HL-60/S4 treated with phorbol 12-myristate 13-acetate at 8.2 ng/mL for 4 days and 3 days (cell line): ENCODE results near the gene PTPRF.
"Not testable (repeated sequence)": the region's sequence is repeated elsewhere in the genome, so short reads cannot be mapped to it uniquely, and the experiment has no call there.

Experiments used
- in situ Hi-C: fragments of 300-500 bp; cut with MboI; formaldehyde crosslinking; loops from 2 replicates; pipeline ENCODE4 v1.15.0; 2022; ENCODE audit warnings: low sequenced_read_pairs

Gene PTPRF

DNA sequence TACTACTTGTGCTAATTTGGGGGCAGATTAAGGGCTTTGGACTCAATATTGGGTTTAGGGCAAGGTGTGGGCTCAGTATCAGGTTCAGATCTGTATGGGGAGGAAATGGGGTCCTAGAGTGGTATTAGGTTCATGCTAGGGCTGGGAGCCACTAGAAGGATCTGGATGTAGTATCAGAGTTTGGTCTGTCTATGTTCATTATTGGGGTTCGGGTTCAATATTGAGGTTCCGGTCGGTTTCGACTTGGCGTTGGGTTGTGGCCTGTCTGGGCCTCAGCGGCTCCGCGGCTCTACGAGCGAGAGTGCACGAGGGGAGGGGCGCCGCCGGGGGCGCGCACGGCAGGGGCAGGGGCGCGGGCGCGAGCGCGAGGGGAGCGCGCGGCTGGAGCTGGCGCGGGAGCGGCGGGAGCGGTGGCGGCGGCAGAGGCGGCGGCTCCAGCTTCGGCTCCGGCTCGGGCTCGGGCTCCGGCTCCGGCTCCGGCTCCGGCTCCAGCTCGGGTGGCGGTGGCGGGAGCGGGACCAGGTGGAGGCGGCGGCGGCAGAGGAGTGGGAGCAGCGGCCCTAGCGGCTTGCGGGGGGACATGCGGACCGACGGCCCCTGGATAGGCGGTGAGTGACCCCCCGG is at the start of gene PTPRF:
PTPRF (plus strand) TSS at position 401 of the 624 bp plus-strand sequence. CDS start 14,193 bp downstream, outside the sequence.
- in situ Hi-C loops: loop anchor here (25.0 kb wide), 1 partner anchor 507 kb away; the partner anchor contains the start of gene SLC6A9

DNA sequence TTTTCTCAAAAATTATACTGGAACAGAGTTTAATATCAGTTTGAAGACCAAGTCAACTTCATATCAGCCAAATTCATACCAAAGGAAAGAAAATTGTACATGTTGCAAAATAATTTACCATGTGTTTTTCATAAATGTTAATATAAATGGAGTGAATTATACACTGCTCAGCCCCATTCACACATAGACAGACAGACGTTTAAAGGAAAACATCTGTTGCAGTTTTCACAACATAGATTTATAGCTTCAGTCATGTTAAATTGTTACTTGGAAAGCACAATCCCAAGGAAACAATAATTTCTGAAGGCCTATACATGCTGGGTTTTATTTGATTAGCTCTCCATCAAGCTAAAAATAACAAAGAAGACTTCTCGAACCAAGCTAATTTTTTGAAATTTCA is 49.2 kb upstream of the PTPRF start:
- in situ Hi-C loops: no loop called here

DNA sequence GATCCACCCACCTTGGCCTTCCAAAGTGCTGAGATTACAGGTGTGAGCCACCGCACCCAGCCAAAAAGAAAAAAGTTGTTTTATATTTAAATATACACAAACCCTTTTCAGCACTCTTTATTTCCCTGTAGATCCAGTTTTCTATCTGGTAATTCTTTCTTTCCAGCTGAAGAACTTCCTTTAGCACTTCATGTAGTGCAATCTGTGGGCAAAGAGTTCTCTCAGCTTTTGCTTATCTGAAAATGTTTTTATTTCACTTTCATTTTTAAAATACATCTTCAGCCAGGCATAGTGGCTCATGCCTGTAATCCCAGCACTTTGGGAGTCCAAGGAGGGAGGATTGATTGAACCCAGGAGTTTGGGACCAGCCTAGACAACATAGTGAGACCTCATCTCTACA is 48.5 kb upstream of the PTPRF start:
- in situ Hi-C loops: no loop called here

DNA sequence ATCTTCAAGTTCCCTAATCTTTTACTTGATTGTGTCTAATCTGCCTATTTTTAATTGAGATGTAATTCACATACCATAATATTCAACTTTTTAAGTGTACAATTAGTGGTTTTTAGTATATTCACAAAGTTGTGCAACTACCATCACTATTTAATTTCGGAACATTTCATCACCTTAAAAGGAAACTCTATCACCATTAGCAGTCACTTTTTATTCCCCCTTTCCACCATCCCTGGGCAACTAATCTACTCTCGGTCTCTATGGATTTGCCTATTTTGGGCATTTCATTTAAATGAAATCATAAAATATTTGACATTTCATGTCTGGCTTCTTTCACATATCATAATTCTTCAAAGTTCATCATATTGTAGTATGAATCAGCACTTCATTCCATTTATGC is 46.3 kb upstream of the PTPRF start:
- in situ Hi-C loops: no loop called here

DNA sequence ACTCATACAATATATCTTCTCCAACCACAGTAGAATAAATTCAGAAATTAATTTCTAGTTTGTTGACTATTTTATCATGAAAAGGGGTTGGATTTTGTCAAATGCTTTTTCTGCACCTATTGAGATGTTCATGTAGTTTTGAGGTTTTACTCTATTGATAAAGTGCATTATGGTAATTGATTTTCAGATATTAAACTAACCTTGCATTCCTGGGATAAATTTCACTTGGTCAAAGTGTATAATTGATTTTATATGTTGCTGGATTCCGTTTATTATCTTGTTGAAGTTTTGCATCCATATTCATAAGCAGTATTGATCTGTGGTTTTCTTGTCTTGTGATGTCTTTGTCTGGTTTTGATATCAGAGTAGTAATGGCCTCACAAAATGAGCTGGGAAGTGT is 42.5 kb upstream of the PTPRF start:
- in situ Hi-C loops: no loop called here

DNA sequence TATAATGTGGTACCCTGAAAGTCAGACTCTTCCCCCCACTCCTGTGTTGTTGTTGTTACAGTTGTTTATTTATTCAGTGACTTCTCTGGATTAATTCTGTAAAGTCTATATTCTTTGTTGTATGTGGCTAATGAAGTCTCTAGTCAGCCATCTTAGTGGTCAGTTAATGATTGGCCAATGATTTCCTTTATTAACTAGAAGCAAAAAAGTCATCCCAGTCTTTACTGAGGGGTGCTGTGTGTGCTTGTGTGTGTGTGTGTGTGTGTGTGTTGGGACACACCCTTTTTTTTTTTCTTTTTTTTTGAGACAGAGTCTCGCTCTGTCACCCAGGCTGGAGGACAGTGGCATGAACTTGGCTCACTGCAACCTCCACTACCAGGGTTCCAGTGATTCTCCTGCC is 39.6 kb upstream of the PTPRF start:
- in situ Hi-C loops: no loop called here

DNA sequence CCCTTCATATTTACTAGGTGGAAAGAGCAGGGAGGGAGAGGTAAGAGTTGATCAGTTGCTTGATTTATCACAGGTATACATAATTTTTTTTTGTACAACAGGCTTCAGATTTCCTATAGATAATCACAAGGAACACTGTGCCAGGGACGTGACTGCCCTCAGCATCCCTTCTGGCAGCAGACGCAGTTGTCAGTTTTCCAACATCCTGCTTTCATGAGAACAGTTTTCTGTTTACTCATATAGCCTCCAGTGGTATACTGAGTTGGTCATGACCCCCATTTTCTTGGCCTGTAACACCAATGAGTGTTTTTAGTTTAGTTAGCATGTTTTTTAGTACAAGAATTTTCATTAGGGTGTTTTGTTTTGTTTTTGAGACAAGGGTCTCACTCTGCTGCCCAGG is 37.9 kb upstream of the PTPRF start:
- in situ Hi-C loops: no loop called here

DNA sequence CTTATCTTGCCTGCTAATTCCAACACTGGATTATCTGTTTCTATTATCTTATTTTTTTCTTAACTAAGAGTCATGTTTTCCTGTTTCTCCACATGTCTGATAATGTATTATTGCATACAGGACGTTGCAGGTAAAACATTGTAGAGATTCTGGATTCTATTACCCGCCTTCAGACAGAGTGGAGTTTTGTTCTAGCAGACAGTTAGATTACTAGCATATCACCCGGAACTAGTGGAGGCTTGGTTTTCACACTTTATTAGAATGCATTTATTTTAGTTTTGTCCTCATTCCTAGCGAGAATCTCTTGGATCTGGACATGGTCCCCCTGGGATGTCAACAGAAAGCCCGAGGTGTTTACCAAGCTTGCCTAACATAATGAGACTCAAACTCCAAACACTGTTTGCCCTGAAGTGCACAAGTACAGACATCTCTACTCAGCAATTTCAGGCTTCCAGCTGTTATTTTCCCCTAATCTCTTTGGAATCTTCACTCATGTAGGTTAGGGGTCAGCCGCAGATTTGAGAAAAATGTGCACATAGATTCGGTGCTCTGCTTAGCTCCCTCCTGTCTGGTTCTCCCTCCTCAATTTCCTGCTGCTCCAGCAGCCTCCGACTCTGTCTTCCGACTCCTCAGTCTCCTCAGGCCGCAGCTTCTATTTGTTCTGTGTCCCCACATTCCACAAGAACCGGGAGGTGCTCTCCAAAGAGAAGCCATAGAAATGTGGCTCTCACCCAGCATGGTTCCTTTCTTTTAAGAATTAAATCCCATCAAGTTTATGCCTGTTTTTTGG is 36.8 kb upstream of the PTPRF start:
- in situ Hi-C loops: no loop called here

DNA sequence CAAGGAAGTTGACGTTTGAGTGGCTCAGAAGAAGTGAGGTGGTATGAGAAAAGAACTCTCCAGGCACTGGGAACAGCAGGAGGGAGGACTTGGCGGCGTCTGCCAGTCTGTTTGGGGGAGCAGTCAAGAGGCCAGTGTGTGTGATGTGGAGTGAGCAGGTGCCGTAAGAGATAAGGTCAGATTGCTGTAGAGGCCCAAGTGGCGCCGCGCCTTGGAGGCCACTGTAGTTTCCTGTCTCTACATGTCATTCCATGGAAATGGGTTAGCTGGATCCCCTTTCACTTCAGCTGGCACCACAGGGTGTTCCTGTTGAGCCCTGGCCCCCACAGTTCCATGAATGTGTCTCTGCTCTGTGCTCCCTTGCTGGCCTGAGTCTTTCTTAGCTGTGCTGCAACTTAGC is 35.5 kb upstream of the PTPRF start:
- in situ Hi-C loops: no loop called here

DNA sequence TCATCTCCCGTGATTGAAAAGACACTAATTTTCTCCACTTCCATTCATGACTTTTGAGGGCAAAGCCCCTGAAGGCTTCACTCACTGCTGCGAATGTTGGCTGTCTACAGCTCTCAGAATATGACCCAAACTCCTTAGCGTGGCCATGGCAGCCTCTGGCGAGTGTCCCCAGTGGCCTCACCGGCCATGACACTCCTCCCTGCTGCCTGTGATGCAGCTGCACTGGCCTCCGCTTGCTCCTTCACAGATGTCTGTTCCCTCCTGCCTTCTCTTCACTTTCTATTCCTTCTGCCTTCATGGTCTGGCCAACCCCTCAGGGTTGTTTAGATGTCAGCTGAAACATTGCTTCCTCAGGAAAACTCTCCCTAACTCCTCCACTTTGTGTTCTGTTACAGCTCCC is 30.8 kb upstream of the PTPRF start:
- in situ Hi-C loops: no loop called here

DNA sequence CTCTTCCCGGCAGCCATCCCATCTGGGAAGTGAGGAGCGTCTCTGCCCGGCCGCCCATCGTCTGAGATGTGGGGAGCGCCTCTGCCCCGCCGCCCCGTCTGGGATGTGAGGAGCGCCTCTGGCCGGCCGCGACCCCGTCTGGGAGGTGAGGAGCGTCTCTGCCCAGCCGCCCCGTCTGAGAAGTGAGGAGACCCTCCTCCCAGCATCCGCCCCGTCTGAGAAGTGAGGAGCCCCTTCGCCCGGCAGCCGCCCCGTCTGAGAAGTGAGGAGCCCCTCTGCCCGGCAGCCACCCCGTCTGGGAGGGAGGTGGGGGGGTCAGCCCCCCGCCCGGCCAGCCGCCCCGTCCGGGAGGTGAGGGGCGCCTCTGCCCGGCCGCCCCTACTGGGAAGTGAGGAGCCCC is 28.9 kb upstream of the PTPRF start:
- in situ Hi-C loops: not testable (repeated sequence)

DNA sequence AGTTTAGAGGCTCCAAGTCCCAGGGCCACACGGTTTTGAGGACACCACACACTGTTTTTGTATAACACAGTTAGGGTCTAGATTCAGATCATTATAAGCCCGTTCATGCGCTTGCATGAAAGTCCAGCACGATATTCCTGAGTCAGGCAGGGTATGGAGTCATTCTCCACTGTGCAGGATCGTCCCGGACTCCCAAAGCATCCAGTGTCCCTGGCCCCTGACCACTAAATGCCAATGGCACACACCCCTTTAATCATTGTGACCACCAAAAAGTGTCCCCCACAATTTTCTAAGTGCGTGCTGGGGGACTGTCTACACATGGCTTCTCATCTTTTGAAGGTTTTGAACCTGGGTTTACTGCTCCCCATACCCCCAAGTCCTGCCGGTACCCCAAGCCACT is 27.1 kb upstream of the PTPRF start:
- in situ Hi-C loops: no loop called here

DNA sequence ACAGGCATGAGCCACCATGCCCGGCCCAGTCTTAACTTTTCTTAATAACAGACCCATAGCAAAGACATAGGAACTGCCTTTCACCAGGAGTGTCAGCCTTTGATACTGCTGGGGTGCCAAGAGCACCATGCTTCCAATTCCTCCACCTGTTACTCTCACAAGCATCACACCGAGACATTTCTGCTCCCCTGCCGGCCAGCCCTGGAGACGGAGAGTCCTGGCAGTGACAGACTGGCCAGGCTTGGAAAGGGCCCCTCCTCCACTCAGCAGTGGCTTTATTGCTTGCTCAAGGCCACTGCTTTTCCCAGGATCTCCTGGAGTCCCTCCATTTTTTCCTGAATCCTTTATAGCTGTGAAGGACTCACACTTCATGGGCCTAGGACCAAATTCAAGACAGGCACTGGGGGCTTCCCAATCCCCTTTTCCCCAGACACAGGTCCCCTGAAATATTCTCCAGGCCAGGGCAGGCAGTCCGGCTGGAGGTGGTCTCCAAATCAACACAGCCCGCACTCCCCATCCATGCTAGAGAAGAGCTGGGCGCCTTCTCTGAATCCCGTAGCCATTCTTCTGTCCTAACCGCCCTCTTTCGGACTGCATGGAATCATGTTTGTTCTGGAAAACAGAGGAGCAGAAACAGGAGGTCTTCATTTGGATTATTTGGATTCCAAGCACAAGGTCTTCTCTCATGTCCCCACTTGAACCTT is 25.5 kb upstream of the PTPRF start:
- in situ Hi-C loops: no loop called here

DNA sequence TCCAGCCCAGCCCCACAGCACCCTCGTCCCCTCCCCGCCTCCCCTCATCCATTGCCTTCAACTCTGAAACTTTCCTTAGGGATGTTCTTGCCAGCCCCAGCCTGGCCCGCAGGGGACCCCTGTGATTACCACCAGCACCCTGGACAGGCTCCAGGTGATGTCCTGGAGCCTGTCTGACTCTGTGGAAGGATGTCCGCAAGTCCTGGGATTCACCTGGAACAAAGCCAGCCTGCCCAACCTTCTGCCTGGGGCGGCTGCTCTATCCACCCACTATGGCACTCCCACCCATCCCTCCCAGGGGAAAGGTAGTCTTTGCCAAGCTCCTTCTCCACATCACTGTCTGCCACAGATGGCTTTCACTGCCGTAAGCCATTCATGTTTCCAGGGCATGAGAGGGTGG is 24.4 kb upstream of the PTPRF start:
- in situ Hi-C loops: no loop called here

DNA sequence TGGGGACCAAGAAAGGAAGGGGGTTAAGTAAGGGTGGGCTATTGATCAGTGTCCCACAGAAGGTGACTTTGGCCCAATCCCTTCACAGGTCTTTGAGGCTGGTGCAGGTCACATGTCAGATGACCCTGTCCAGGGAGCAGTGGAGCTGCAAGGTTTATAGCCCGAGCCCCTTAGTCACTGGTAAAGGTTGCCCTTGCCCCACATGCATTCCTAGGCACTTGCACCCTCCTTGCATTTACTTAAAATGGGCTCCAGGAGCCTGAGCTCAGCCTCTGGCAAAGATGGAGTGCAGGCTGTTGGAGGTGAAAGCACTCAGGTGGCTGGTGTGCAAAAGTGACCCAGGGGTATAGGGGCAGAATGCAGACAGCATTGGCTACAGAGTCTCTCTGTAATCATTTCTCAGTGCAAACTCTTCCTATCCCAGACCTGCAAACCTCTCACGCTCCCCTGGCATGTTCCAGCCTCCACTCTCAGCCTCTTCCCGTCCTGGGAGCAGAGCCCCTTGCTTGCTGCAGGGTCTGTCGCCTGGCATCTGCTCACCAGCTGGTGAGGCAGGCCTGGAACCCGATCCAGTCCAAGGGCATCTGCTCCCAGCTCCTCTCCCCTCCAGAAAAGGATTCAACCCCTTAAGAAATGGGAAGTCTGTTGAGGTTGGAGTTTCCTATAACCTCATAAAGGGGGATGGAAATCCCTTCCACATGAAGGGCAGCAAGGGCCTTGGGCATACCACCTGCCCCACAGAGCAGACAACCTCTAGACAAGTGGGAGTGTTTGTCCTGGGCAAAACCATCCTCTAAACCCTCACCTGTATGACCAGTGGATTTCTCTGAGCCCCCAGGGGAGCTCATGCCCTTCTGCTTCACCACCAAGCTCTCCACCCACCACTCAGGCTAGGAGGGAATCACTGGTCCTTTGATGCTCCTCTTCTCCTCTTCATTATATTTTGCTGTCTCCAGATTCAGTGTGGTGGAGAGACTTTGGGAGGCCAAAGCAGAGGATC is 23.1 kb upstream of the PTPRF start:
- in situ Hi-C loops: no loop called here

DNA sequence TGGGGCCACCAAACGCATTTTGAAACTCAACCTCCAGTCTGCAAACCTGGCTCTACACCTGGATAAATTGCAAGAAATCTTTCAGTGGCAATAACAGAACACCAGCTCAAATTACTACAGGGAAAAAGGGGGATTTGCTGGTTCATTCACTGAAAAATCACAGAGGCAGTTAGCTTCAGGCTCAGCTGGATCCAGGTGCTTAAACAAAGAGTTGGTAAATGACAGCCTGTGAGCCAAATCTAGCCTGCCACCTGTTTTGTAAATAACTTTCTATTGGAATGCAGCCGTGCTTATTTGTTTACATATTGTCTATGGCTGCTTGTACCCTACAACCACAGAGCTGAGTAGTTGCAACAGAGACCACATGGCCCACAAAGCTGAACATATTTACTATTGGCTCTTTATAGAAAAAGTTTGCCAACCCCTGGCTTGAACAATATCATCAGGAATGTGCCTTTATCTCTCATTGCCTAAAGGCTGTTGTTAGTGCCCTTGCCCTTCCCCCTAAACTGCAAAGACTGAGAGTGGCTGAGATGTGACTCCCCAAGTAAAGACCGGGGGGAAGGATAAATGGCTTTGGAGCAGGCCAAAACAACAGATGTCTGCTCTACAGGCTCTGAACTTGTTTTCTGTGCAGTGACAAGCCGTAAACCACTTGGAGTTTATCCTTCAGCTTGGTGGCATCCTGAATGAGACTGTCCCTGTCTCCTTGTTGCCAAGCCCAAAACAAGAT is 21.5 kb upstream of the PTPRF start:
- in situ Hi-C loops: no loop called here

DNA sequence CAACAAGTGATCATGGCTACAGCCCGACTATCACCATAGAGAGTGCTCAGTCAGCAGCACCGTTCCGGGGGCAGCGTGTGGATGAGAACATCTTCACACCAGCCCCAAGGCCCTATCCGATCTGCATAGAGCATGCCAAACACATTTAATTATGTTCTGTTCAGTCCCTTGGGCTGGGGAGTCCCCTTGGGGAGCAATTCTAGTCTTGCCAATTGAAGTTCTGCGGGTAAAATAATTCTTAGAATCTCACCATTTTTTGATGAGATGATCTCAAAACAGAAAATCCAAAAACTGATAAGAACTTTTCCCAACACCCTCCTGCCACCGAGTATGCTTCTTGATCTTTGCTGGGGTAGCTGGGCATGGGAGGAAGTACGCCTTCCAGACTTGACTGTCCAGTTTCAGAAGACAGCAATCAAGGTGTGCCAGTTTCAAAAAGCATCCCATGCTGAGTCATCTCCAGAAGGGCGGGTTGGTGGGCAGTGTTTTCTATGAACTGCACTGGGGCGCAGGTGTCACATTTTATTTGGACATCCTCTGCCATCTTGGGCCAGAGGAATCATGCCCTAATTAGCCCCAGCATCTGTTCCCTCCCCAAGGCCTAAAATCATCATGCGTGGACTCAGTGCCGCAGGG is 20.8 kb upstream of the PTPRF start:
- in situ Hi-C loops: no loop called here

DNA sequence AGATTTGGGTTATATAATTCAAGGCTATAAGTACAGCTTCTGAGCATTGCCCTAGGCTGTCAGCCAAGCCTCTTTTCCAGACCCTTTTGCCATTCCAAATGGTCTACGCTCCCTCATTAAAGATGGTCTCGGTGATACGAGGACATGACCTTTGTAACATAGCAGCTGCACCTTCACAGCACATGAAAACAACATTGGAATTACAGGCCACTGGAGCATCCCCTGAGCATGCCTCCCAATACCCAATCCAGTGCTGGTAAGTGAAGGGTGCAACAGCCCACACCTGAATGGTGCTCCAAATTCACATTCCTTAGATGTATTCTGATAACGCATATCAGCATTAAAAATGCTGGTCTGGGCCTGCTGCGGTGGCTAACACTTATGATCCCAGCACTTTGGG is 20.1 kb upstream of the PTPRF start:
- in situ Hi-C loops: no loop called here

DNA sequence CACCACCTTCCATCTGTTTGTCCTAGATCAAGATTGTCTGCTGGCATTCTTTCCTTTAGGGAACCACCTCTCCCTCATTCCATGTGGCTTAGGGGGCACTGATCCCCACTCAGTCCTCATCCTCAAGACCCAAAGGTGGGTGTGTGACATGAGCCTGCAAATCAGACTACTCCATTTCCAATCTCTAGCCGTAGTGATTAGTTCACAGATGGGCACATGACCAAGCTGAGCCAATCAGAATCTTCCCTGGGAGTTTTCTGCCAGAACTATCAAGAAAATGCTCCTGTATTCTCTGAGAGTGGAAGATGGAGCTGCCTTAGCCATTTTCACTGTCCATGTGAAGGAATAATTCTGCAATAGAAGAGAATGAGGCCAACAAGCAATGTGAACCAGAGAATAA is 19.3 kb upstream of the PTPRF start:
- in situ Hi-C loops: no loop called here

DNA sequence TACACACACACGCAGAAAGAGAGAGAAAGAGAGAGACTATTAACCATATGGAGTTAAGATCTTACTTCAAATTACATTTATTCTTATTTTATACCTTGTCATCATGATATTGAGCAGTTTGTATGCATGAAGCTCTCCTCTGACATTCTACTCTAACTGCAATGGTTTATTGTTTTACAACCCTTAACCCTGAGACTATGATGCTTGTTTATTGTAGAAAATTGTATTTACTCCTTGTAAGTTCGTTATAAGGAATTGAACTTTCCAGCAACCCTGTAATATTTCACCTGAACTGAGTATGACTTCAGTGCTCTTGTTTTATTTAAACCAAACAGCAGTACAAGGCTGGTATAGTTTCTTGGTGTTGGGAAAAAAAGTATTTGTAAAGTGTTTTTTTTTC is 18.6 kb upstream of the PTPRF start:
- in situ Hi-C loops: no loop called here
